Measurements from ENCODE around the gene ENPP4.
A peak's percentile ranks its signal among the peaks of the same experiment; 100 is the strongest.
"Not testable (repeated sequence)": the region's sequence is repeated elsewhere in the genome, so short reads cannot be mapped to it uniquely, and the experiment has no call there.

Gene ENPP4

DNA sequence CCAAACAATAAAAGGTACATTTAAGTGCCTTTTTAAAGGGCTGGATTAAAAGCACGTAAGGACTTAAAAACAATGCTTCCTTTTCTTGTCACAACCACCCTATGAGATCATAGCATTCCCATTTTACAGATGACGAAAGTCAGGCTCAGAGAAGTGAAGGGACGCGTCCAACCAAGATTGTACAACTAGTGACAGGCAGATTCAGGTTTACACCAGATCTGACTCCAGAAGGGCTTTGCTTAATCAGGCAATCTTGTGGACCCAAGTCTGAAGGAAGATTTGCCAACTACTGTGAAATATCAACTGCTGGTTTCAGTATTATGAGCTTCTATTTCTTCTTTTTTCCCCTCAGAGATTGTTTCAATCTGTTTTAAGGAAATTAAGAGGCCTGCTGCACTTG is 877 bp downstream of the ENPP4 start:
- DNase-seq (ENCODE audit: low read depth in 2 of 2): no peak

DNA sequence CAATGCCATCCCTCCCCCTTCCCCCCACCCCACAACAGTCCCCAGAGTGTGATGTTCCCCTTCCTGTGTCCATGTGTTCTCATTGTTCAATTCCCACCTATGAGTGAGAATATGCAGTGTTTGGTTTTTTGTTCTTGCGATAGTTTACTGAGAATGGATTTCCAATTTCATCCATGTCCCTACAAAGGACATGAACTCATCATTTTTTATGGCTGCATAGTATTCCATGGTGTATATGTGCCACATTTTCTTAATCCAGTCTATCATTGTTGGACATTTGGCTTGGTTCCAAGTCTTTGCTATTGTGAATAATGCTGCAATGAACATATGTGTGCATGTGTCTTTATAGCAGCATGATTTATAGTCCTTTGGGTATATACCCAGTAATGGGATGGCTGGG is 1.5 kb downstream of the ENPP4 start:
- DNase-seq (ENCODE audit: low read depth in 2 of 2): not testable (repeated sequence)

DNA sequence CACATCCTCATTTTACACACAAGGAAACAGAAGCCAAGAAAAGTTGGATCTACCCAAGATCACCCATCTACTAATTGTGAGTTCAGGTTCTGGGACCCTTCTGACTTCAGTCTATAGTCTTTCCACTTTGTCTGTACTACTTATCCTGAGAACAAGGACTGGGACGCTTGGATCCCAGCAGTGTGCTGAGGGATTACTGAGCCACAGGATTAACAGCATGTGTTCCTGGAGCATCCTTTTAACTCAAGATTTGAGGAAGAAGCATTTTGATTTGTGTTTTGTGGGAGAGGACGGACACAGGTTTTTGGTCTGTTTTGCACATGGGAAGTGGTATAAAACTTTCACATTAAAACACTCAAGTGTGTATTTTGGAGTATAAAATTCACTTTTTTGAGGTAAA is 4.4 kb downstream of the ENPP4 start:
- no peak for DNase-seq (ENCODE audit: low read depth in 2 of 2)

DNA sequence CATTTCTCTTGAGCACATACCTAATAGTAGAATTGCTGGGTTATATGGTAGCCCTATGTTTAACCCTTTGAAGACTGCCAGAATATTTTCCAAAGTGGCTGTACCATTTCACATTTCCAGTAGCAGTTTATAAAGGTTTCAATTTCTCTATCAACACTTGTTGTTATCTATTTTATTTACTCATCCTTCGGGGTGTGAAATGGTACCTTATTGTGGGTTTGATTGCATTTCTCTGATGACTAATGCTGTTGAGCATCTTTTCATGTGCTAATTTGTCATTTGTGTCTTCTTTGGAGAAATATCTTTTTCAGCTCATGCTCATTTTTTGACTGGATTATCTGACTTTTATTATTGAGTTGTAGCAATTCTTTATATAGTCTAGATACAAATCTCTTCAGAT is 5.4 kb downstream of the ENPP4 start:
- no peak for DNase-seq (ENCODE audit: low read depth in 2 of 2)

DNA sequence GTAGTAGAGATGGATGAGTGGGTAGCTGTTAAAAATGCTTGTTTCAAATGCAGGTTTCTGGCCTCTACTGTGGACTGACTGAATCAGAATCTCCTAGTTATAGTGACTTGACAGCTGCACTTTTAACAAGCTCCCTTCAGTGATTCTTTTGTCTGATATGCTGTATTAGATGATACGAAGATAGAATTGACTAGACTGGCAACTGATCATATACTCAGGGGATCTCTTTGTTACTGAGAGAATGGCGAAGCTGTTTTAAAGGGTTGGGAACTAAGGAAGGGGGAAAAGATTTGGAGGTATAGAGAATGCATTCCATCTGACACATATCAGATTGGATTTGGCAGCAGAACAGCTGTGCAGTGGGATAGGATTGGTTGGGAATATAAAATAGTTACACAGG is 7.0 kb downstream of the ENPP4 start:
- no peak for DNase-seq (ENCODE audit: low read depth in 2 of 2)

DNA sequence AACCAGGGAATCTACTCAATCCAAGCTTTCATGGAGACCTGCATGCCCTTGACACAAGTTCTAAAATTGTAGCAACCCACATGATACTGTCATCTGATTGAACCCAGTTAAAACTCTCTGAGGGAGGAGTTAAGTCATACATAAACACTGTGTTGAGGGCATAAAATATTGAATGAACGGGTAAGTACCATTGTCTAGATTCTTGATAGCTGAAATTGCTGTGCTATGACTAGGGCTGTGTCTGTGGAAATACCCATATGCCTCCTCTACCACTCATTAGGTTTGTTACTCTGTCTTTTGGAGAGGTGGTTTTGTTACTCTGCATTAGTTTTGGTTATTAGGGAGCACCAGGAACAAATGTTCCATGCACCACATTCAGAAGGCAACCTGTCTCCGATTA is 7.6 kb downstream of the ENPP4 start:
- no peak for DNase-seq (ENCODE audit: low read depth in 2 of 2)

DNA sequence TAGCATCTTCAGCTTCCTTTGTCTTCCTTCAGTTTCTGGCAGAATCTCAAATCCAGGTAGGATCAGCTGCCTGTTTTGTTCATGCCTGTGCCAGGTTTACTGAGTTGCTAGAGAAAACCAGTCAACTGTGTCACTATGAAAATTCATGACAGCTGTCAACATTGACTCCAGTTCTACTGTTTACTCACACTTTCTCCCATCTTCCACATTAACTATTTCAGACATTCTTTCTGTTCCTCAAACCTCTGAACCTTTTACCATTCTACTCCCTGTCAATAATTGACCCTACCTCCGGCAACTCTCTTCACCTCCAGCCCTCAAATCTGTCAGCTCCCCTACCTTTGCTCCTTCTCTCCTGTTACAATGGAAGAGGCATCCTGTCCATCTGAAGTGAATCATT is 8.5 kb downstream of the ENPP4 start:
- DNase-seq (ENCODE audit: low read depth in 2 of 2): no peak

DNA sequence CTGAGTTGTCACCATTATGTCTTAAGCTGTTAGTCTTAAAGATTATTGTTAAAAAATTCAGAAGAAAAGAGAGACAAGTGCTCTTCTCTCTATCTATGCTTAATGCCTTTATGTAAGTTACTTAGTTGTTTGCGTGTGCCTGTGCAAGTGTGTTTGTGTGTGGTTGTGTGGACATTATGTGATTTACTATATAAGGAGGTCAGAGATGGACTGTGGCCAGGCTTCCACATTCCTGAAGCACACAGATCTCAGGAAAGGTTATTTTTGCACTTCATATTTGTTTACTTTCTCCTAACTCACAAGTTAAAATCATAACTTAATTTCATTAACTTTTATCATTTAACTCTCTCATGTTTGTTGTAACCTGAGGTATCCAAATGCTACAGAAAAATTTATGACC is 14.5 kb downstream of the ENPP4 start:
- DNase-seq (ENCODE audit: low read depth in 2 of 2): no peak

DNA sequence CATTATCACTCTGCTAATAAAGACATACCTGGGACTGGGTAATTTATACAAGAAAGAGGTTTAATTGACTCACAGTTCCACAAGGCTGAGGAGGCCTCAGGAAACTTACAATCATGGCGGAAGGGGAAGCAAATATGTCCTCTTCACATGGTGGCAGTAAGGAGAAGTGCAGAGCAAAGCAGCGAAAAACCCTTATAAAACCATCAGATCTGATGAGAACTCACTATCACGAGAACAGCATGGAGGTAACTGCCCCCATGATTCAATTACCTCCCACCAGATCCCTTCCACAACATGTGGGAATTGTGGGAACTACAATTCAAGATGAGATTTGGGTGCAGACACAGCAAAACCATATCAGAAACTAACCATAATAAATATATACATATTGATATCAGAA is 19.3 kb downstream of the ENPP4 start:
- DNase-seq (ENCODE audit: low read depth in 2 of 2): not testable (repeated sequence)

DNA sequence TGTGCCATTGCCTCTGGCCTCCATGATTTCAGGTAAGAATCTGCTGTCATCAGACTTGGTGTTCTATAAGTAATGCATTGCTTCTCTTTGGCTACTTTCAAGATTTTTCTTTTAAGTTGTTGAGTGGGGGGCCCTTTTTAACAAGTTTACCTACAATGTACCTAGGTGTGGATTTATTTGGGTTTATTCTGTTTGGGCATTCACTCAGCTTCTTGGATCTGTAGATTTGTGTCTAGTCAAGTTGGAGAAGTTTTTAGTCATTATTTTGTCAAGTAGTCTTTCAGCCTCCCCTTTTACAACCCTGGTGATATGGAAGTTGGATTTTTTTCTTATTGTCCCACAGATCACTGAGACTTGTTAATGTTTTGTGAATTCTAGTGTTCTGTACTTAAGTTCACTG is 26.9 kb downstream of the ENPP4 start:
- no peak for DNase-seq (ENCODE audit: low read depth in 2 of 2)

DNA sequence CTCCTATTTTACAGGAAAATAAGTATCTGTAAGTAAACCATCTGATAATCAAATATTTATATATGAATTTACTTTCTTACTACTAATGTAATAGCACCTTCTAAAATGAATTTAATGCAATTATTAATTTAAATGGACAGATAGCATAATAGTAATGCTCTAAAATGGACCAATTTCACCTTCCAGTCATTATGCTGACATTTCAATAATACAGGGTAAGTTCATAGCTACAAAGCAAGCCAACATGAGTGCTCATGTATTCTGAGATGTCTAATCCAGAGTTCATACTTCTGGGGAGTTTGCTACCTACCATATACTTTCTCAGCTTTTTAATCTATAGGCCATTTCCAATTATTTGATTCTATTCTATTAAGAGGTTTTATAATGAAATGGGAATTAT is 29.4 kb downstream of the ENPP4 start:
- DNase-seq (ENCODE audit: low read depth in 2 of 2): no peak

DNA sequence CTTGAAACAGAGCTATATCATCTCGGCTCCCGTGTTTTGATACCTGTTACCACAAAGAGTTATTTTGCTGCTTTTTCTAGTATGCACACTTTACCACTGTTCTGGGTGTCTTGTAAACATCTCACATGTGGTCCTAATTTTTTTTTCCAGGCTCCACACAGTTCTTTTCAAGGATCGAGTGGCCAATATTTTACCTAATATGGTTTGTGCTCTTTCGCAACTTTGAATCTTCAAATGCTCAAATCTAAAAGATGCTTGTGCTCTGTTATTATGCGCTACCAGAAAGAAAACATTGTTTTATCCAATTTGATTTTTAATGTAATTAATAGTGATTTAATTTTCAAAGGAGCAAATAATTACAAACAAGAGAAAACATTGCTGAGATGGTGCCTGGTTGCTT is 30.3 kb downstream of the ENPP4 start:
- no peak for DNase-seq (ENCODE audit: low read depth in 2 of 2)

DNA sequence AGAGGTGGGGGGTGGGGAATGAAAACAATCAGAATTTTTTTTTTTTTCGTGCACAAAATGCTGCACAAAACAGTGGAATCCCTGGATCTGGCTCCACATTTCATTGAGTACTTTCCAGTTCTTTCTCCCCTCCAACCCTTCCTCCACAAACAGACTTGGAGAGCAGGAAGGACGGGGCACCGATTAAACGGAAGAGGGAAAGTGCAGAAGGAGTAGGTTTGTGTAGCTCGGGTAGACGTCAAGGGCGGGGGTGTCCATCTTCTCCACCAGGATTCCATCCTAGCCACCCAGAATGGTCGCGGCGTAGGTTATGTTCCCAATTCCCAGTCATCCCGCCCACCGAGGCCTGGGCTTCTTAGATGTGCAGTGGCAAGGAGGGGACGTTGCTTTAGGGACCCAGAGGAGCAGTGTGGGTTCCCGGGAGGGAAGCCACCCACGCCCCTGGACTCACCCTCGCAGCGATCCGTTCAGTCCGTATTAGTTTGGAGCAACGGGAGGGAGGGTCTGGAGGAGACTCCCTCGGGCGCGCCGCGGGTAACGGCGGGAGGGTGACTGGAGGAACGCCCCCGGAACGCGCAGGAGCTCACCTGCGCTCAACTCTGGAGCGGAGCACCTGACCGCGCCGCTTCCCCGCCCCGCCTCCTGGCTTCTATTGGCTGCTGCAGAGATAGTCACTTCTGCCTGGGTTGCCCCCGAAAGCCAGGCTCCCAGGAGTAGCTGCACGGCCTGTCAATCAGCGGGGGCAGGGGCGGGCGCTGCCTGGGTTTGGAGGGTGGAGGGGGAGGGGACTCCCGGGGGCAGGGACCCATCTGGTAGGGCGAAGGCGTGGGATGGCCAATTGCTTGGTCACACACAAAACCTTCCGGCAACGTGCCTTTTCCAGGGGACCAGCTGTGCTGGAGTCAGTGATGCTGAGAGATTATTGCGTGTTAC is 40.8 kb downstream of the ENPP4 start, which contains the start of gene ENPP5:
ENPP5 (minus strand) TSS at position 624 of the 933 bp plus-strand sequence. CDS start 2,718 bp downstream, outside the sequence.
- peak; percentile 62 to 63 for DNase-seq (ENCODE audit: low read depth in 2 of 2)

DNA sequence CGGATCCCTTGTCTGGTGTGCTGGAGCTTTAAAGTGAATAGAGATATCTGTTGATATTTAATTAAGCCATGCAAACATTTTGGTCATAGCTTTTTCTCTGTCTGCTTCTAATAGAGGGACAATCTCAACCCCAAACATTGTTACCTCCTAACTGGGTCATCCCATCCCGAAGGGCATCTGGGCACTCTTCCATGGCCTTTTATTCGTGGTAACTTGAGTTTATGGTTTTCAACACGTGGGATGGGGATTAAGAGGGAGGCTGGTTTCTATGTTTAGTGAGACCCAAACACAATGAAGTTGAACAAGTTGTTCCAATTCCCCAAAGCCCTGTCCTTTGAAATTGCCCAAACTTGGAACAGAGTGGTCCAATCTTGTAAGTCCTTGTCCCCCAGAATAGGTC is 42.4 kb downstream of the ENPP4 start:
- no peak for DNase-seq (ENCODE audit: low read depth in 2 of 2)

DNA sequence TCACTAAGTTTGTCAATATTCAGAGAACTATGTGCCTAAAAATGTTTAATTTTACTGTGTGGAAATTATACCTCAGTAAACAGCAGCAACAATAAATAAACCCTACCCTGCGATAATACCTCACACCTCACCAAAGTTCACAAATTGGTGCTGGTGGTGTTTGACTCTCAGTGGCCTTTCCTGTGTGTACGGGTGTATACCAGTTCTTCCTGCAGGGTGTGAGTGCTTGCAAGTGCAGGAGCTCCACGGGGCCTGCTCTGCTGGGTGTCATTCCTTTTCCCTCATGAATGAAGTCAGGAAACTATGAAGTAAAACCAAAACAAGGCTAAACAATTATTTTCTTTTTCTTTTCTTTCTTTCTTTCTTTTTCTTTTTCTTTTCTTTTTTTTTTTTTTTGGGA is 45.1 kb downstream of the ENPP4 start:
- DNase-seq (ENCODE audit: low read depth in 2 of 2): peak in 1 of 2 donors; percentile 1

DNA sequence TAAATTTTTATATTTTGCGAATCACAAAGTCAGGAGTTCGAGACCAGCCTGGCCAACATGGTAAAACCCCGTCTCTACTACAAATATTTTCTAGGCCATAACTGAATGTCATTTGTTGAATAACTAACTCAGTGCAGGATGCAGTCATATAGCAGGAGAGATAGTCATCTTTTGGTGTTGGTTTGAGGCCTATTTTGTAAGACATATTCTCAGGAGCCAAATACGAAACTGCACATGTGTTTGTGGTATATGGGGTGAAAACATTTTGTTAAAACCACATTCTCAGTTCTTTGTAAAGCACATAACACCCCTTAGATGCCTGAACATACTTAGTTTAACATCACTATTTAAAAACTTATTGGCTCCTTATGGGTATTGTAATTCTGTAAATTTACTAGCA is 45.7 kb downstream of the ENPP4 start:
- DNase-seq (ENCODE audit: low read depth in 2 of 2): no peak

DNA sequence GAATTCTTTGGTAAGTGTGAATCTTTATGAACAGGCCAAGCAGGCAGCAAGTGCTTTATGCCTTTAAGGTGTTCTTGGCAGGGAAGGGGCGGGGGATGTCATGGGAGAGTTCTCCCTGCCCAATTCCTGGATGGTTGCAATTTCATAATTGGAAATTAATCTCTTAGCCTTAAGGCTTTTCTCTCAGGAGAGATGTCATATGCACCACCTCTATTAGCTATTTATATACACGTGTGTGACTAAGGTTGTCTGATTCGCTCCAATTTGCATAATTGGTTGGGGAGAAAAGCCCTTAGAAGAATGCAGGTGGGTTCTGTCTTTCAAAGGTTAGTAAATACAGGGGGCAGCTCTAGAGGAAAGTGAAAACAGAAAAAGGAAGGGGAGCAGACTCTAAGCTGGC is 46.2 kb downstream of the ENPP4 start:
- DNase-seq (ENCODE audit: low read depth in 2 of 2): no peak

DNA sequence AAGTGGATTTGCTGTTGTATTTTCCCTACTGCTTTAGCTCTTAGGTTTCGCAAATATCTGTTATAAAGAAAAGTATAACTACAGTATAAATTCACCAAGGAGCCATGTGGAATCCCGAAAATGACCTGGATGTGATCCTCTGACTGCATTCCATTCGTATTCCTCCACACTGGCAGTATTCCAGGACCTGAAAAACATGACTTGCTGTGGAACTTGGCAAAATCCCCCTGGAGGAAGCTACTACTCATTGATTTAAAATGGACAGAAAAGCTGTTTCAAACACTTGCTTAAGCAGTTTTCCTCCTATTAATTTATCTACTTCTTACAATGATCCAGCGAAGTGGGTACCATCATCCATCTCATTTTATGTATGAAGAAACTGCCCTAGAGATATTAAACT is 54.3 kb downstream of the ENPP4 start:
- DNase-seq (ENCODE audit: low read depth in 2 of 2): no peak

DNA sequence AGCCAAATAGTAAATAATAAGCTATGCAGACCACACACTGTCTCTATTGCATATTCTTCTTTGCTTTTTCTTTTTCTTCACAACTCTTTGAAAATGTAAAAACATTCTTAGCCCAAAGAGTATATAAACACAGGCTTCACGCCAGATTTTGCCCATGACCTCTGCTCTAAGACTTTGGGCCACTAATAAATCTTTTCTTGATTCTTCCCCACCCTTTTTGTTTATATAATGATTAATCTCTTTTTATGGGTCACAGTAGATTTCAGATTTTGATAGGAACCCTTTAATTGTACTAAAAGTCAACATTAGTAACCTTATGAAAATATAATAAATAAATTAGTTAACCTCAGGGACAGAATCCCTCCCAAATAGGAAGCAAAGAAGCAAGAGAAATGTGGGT is 56.8 kb downstream of the ENPP4 start:
- DNase-seq (ENCODE audit: low read depth in 2 of 2): no peak

DNA sequence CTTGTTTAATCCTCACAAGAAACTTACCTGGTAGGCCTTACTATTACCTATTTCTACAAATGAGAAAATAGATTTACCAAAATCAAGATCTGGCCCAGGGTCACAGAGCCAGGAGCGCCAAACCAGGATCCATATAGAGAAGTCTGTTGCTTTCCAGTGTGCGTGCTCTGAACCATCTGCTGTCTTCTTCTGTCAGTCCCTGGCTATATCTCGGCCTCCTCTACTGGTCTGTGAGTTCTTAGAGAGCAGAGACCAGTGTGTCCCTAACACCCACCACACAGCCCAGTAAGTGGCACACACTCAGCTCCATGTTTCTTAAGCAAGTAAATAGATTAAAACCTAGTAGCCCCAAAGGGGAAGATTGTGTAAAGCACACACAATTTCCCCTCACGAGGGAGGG is 59.9 kb downstream of the ENPP4 start:
- no peak for DNase-seq (ENCODE audit: low read depth in 2 of 2)

DNA sequence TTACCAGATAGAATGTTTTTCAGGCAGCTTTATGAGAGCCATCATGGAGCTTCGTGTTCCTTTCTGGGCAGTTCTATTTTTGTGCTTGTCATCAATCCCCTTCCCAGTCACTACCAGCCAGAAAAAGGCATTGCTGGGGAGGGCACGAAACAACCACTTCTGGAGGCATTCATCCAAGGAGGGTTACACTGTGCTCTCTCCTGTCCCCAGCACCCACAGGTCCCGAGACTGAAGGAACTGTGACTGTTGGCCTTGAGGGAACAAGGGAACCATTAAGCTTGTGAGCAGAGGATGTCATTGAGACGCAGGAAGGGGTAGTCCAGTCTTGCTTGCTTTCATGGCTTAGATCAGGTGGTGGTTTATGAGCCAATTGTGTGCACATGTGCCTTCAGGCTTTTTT is 61.1 kb downstream of the ENPP4 start:
- DNase-seq (ENCODE audit: low read depth in 2 of 2): no peak

DNA sequence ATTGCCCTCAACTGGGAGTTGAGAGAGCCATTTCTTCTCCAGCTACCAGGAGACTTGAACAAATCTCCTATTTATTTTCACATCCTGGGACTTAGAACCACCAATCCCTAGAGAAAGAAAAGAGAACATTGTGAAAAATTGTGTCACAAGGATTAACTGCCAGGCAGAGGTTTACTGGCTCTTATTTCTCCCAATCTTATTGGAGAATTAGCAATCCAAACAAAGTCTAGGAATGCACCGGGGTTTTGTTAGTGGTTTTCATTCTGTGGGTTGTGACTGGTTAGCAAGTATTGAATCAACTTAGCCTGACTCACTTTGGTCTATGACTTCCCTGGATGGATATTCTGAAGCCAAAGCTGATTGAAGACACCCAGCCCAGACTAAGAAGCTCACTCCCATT is 62.2 kb downstream of the ENPP4 start:
- DNase-seq (ENCODE audit: low read depth in 2 of 2): no peak
